HG03039 (cell line): ENCODE results near the gene TNS1.
A peak's percentile ranks its signal among the peaks of the same experiment; 100 is the strongest.
"Not testable (repeated sequence)": the region's sequence is repeated elsewhere in the genome, so short reads cannot be mapped to it uniquely, and the experiment has no call there.

Source experiments
- ATAC-seq: cut with Tn5 transposase; IDR thresholded peaks from one replicate; pipeline ENCODE4 v1.9.1; 2021; ENCODE audit warnings: mild to moderate bottlenecking, moderate library complexity; ENCODE audit not compliant: unreplicated experiment

Gene TNS1

DNA sequence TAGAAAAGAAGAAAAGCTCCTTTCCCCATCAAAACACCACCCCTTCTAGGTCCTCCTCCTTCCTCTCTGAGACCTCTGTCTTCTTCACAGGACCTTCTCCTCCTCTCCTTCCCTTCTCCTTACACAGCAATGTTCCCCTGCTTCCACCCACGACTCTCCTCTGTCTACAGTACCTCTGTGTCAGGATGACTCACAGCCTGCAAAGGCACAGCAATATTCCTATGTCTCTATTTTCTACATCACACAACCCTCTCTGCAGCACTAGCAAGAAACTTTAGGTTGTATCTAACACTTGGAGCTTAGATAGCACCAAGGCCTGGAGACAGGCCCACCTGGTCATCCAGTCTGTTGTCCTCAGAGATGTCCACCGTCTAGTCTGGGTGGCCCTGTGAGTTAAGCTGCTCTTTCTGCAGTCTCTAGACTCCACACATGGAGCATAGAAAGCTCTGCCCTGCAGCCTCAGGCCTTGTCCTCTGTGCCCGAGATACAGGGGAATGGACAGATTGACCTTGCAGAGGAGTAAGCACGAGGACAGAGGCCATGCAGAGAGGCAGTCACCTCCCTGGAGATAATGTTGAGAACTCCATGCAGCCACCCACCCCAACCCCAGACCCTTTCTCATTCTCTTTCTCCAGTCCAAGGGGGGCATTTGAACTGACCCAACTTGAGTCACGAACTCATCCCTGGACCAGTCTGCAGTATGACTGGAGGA, 212.0 kb downstream of the TNS1 start:
- no peak for ATAC-seq

GRCh38 chr2:217790195-217790594, 212.6 kb downstream of the TNS1 start:
- ATAC-seq, result peak; percentile 42

GRCh38 chr2:217789736-217790181, 213.0 kb downstream of the TNS1 start:
- ATAC-seq, result no peak

GRCh38 chr2:217789003-217789735, 213.6 kb downstream of the TNS1 start:
- ATAC-seq, result no peak

DNA sequence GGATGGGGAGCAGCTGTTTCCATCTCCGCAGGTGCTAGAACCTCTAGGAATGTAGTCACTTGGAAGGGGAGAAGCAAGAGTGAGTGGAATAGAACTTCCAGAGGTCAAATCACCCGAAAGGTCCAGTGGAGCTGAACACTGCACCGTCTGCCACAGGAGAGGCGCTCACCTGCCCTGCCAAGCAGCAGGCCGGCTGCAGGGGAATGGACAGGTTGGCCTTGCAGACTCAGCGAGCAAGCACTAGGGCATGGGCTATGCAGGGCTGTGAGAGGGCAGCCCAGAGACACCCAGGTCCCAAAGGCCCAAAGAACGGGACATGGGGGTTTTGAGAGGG, 214.2 kb downstream of the TNS1 start:
- ATAC-seq, result no peak

GRCh38 chr2:217787160-217787877, 215.5 kb downstream of the TNS1 start:
- no peak for ATAC-seq

DNA sequence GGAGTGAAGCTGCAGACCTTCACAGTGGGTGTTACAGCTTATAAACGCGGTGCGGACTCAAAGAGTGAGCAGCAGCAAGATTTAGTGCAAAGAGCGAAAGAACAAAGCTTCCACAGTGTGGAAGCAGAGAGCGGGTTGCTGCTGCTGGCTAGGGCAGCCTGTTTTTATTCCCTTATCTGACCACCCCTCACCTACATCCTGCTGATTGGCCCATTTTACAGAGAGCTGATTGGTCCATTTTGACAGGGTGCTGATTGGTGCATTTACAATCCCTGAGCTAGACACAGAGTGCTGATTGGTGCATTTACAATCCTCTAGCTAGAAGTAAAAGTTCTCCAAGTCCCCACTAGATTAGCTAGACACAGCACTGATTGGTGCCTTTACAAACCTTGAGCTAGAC, 216.2 kb downstream of the TNS1 start:
- ATAC-seq, result not testable (repeated sequence)

DNA sequence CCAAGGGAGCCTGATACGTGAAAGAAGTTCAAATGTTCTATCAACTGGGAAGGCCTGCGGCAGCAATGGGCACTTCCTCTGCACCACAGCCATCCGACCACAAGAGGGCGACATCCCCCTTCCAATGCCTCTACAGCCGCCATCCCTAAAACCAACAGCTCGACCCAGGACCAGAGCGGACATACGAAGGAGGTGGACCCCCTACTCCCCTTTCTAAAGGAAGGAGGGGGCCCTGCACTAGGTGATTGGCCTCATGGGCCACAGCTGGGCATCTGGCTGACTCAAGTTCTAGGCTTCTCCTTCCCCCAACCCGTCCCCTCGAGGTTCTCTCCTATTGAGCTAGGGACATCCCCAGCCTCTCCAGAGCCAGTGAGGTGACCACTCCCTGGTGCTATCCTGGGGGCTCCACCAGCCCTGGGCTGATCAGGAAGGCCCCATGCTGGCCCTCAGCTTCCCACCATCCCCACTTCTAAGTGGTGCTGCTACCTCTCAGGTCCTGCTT, 217.2 kb downstream of the TNS1 start:
- no peak for ATAC-seq

- ATAC-seq, result no peak
These were observed 217.7 kb downstream of the TNS1 start for GRCh38 chr2:217784996-217785543.

GRCh38 chr2:217783243-217783642, 219.6 kb downstream of the TNS1 start:
- ATAC-seq, result no peak

DNA sequence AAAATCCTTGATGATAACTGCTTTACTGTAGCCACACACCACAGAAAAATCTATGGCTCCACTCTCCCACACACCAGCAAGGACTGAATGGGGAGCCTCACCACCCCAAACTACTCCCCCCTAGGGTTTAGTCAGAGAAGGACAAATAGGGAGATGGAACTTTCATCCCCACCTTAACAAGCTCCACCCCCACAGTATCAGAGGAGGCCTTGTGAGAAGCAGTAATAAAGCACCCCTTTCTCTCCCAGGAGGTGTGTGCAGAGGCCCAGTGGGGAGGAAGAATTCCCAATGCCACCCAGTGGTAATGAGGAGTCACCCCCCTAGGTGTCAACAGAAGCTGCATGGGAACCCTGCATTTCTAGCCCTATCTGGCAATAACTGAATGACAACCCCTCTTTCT, 224.9 kb downstream of the TNS1 start:
- no peak for ATAC-seq

GRCh38 chr2:217776631-217777030, 226.2 kb downstream of the TNS1 start:
- ATAC-seq, result no peak

DNA sequence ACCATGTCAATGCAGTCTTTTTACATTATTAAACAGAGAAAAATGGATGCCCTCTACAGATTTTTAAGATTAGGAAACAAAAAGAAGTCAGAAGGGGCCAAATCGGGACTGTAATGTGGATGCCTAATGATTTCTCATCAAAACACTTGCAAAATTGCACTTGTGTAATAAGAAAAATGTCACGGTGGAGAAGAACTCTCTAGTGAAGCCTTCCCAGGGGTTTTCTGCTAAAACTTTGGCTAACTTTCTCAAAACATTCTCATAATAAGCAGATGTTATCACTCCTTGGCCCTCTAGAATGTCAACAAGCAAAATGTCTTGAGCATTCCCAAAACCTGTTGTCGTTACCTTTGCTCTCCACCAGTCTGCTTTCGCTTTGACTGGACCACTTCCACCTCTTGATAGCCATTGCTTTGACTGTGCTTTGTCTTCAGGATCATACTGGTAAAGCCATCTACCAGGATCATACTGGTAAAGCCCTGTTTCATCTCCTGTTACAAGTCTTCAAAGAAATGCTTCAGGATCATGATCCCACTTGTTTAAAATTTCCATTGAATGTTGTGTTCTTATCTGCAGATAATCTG, 226.8 kb downstream of the TNS1 start:
- no peak for ATAC-seq

DNA sequence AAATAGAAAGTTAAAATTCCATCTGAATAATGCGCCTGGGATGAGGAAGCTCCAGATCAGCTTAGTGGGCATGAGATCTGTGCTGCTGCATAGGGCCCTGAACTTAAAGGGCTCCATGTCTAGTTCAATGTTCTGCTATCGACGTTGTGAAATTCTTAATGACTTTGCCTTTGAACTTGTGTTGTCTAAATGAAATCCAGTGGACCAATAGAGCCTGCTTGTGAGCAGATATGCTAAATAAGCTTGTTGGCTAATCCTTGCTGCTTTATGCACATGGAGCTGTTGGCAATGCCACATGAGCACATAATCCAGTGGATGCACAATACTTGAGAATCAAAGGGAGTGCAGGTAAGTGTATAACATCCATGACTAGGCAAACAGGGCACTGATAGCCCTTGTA, 228.6 kb downstream of the TNS1 start:
- no peak for ATAC-seq

GRCh38 chr2:217773539-217773938, 229.3 kb downstream of the TNS1 start:
- ATAC-seq, result no peak

- ATAC-seq, result no peak
These were observed 236.4 kb downstream of the TNS1 start for GRCh38 chr2:217766356-217766755.

- ATAC-seq, result no peak
These were observed 241.0 kb downstream of the TNS1 start for GRCh38 chr2:217761645-217762277.

- no peak for ATAC-seq
These were observed 242.8 kb downstream of the TNS1 start for GRCh38 chr2:217759991-217760390.

DNA sequence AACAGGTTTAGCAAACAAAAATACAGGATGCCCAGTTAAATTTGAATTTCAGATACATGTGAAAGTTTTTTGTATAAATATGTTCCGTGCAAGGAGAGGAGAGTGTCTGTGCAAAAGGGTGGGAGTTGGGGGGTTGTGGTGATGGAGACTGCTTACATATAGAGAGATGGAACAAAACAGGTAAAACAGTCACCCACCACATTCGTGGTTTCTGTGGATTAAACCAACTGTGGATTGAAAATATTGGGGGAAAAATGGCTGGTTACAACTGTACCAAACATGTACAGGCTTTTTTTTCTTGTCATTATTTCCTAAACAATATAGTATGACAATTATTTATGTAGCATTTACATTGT, 245.7 kb downstream of the TNS1 start:
- no peak for ATAC-seq

- ATAC-seq, result no peak
These were observed 246.3 kb downstream of the TNS1 start for GRCh38 chr2:217756375-217757107.
